Measurements from ENCODE around the gene FAF1. TPM values are rescaled to one million over a fixed set of nuclear protein-coding genes. Genes with fewer than 3 reads are reported as not detected.

FAF1 gene
- total and polyA plus RNA-seq, 4 donors, result 27.2 to 51.6 (median 37.1) TPM

DNA sequence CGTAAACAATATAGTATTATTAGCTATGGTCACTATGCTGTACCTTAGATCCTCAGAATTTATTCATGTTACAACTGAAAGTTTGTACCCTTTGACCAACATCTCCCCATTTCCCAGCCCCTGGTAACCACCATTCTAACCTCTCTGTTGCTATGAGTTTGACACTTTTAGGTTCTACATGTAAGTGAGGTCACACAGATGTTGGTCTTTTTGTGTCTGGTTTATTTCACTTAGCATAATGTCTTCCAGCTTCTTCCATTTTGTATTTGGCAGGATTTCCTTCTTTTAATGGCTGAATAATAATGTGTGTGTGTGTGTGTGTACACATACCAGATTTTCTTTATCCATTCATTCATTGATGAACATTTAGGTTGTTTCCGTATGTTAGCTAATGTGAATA is 139.5 kb downstream of the FAF1 start:
- no peaks in the 10 kb centered on the region for H3K36me3 ChIP-seq (ENCODE audit: control insufficient read depth in 4 of 4, insufficient read depth in 4 of 4, low read length in 4 of 4)
- no peak overlapping the region for H3K27ac ChIP-seq (ENCODE audit: low read depth in 1 of 2, low read length in 1 of 2)
- H3K4me1 ChIP-seq (ENCODE audit: control insufficient read depth in 5 of 5, insufficient read depth in 5 of 5, low read length in 5 of 5), result peaks cover 0 to 7% (median 0%) of the 10 kb centered on the region in 5 donors
- TF ChIP-seq CTCF (IDR thresholded peaks at IDR 0.05; ENCODE audit: control extremely low read depth, extremely low read depth), result no peak
- no peaks in the 10 kb centered on the region for H3K9me3 ChIP-seq (ENCODE audit: control insufficient read depth in 4 of 4, insufficient read depth in 3 of 4, low read length in 3 of 4)
- no peak overlapping the region for H3K9ac ChIP-seq (ENCODE audit: insufficient read depth in 1 of 2, low read length in 2 of 2)
- no peak for ATAC-seq (ENCODE audit: insufficient read depth, low FRiP score)
- 92 to 94% methylated on average over 2 of the region's 2 CpGs for WGBS, 2 donors
- peak in 2 of 3 donors; percentile 15 to 38 for DNase-seq
- no peak overlapping the region for H3K4me3 ChIP-seq
- no peaks in the 10 kb centered on the region for H3K27me3 ChIP-seq (ENCODE audit: control insufficient read depth in 3 of 3, insufficient read depth in 3 of 3, low read length in 2 of 3)

- TF ChIP-seq CTCF (IDR thresholded peaks at IDR 0.05; ENCODE audit: control extremely low read depth, extremely low read depth), result no peak
- peaks cover 0 to 9% (median 3%) of the 10 kb centered on the region in 4 donors for H3K9me3 ChIP-seq (ENCODE audit: control insufficient read depth in 4 of 4, insufficient read depth in 3 of 4, low read length in 3 of 4)
- no peak overlapping the region for H3K27ac ChIP-seq (ENCODE audit: low read depth in 1 of 2, low read length in 1 of 2)
- no peaks in the 10 kb centered on the region for H3K36me3 ChIP-seq (ENCODE audit: control insufficient read depth in 4 of 4, insufficient read depth in 4 of 4, low read length in 4 of 4)
- H3K4me1 ChIP-seq (ENCODE audit: control insufficient read depth in 5 of 5, insufficient read depth in 5 of 5, low read length in 5 of 5), result no peaks in the 10 kb centered on the region
- DNase-seq (no peak), ATAC-seq (ENCODE audit: insufficient read depth, low FRiP score) (no peak)
- WGBS, 2 donors, result 95 to 97% methylated on average over 4 of the region's 4 CpGs
- no peaks in the 10 kb centered on the region for H3K27me3 ChIP-seq (ENCODE audit: control insufficient read depth in 3 of 3, insufficient read depth in 3 of 3, low read length in 2 of 3)
- H3K4me3 ChIP-seq, result no peak overlapping the region
- no peak overlapping the region for H3K9ac ChIP-seq (ENCODE audit: insufficient read depth in 1 of 2, low read length in 2 of 2)
Observed at GRCh38 chr1:50812346-50812745, 147.7 kb downstream of the FAF1 start.

DNA sequence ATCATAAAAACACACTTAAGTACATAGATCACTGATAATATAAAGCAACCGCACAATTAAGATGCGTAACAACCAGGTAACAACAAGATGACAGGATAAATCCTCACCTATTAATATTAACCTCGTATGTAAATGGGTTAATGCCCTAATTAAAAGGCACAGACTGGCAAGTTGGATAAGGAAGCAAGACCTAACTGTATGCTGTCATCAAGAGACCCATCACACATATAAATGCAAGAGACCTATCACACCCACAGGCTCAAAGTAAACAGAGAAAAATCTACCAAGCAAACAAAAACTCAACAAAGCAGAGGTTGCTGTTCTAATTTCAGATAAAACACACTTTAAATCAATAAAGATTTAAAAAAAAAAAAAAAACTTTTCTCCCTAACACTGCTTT is 151.8 kb downstream of the FAF1 start:
- H3K4me1 ChIP-seq (ENCODE audit: control insufficient read depth in 5 of 5, insufficient read depth in 5 of 5, low read length in 5 of 5), result peaks cover 0 to 4% (median 0%) of the 10 kb centered on the region in 5 donors
- TF ChIP-seq CTCF (IDR thresholded peaks at IDR 0.05; ENCODE audit: control extremely low read depth, extremely low read depth), result no peak
- H3K9ac ChIP-seq (ENCODE audit: insufficient read depth in 1 of 2, low read length in 2 of 2), result no peak overlapping the region
- no peak overlapping the region for H3K4me3 ChIP-seq
- H3K36me3 ChIP-seq (ENCODE audit: control insufficient read depth in 4 of 4, insufficient read depth in 4 of 4, low read length in 4 of 4), result no peaks in the 10 kb centered on the region
- H3K27me3 ChIP-seq (ENCODE audit: control insufficient read depth in 3 of 3, insufficient read depth in 3 of 3, low read length in 2 of 3), result no peaks in the 10 kb centered on the region
- DNase-seq, result no peak
- WGBS, 2 donors, result 97 to 99% methylated on average over 3 of the region's 3 CpGs
- no peak overlapping the region for H3K27ac ChIP-seq (ENCODE audit: low read depth in 1 of 2, low read length in 1 of 2)
- ATAC-seq (ENCODE audit: insufficient read depth, low FRiP score), result no peak
- H3K9me3 ChIP-seq (ENCODE audit: control insufficient read depth in 4 of 4, insufficient read depth in 3 of 4, low read length in 3 of 4), result peaks cover 0 to 9% (median 3%) of the 10 kb centered on the region in 4 donors

GRCh38 chr1:50796272-50796671 is 163.8 kb downstream of the FAF1 start:
- peak in 2 of 3 donors; percentile 3 to 12 for DNase-seq
- 66 to 68% methylated on average over 2 of the region's 2 CpGs for WGBS, 2 donors
- no peak for TF ChIP-seq CTCF (IDR thresholded peaks at IDR 0.05; ENCODE audit: control extremely low read depth, extremely low read depth)
- no peak for ATAC-seq (ENCODE audit: insufficient read depth, low FRiP score)
- H3K4me3 ChIP-seq, result no peak overlapping the region
- no peak overlapping the region for H3K9ac ChIP-seq (ENCODE audit: insufficient read depth in 1 of 2, low read length in 2 of 2)
- H3K27ac ChIP-seq (ENCODE audit: low read depth in 1 of 2, low read length in 1 of 2), result no peak overlapping the region
- H3K27me3 ChIP-seq (ENCODE audit: control insufficient read depth in 3 of 3, insufficient read depth in 3 of 3, low read length in 2 of 3), result no peaks in the 10 kb centered on the region
- no peaks in the 10 kb centered on the region for H3K9me3 ChIP-seq (ENCODE audit: control insufficient read depth in 4 of 4, insufficient read depth in 3 of 4, low read length in 3 of 4)
- H3K4me1 ChIP-seq (ENCODE audit: control insufficient read depth in 5 of 5, insufficient read depth in 5 of 5, low read length in 5 of 5), result peaks cover 0 to 2% (median 0%) of the 10 kb centered on the region in 5 donors
- no peaks in the 10 kb centered on the region for H3K36me3 ChIP-seq (ENCODE audit: control insufficient read depth in 4 of 4, insufficient read depth in 4 of 4, low read length in 4 of 4)
